Measurements from ENCODE around the gene GNAZ. TPM values are rescaled to one million over a fixed set of nuclear protein-coding genes. Genes with fewer than 3 reads are reported as not detected.

GNAZ gene
- total and polyA plus RNA-seq, 2 of the 8 experiments (the other 6 are each of a cell fraction or from before 2014, with no cell fraction given): 6.6 to 9.6 TPM

DNA sequence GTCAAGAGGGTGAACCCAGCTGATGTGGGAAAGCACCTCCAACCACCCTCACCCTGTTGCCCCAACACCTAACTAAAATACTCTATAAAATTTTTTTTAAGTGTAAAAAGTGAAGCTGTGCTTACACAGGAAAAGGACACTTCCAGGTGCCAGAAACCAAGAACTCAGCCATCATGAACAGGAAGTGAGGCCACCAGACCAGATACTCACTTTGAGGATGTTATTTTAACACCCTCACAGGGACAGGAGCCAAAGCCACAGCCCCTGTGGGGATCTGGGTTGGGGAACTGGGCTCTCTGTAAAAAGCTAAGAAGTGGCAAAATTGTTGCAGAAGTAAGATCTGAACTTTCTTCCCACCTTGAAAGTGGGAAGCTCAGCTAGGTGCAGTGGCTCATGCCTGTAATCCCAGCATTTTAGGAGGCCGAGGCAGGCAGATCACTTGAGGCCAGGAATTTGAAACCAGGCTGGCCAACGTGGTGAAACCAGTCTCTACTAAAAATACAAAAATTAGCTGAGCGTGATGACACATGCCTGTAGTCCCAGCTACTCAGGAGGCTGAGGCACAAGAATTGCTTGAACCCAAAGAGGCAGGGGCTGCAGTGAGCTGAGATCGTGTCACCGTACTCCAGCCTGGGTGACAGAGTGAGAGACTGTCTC, 67.7 kb downstream of the GNAZ start (continued):
- TF ChIP-seq, protein P1, sequence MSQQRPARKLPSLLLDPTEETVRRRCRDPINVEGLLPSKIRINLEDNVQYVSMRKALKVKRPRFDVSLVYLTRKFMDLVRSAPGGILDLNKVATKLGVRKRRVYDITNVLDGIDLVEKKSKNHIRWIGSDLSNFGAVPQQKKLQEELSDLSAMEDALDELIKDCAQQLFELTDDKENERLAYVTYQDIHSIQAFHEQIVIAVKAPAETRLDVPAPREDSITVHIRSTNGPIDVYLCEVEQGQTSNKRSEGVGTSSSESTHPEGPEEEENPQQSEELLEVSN (IDR thresholded peaks at IDR 0.05): no peak
- TF ChIP-seq RBBP5 (IDR thresholded peaks at IDR 0.05; ENCODE audit: borderline replicate concordance, low read depth, low read length): no peak
- no peak for TF ChIP-seq BRCA1 (IDR thresholded peaks at IDR 0.05; ENCODE audit: low read depth, low read length)
